NCI-H524 treated with DMSO at 0.1 percent for 48 hours (cell line): ENCODE data around the gene USP24.

Source experiments
- DNase-seq: peaks from one replicate; lab custom pipeline; 2025; lab: John Stamatoyannopoulos, UW

Gene USP24

GRCh38 chr1:55069280-55069679, 145.9 kb downstream of the USP24 start:
- DNase-seq = no peak

GRCh38 chr1:55068638-55069037, 146.5 kb downstream of the USP24 start:
- no peak for DNase-seq

- DNase-seq = no peak
Measured at GRCh38 chr1:55067914-55068313, 147.2 kb downstream of the USP24 start.

- DNase-seq = peak; percentile 31
Measured at GRCh38 chr1:55067022-55067778, 148.0 kb downstream of the USP24 start.

GRCh38 chr1:55065648-55066047, 149.5 kb downstream of the USP24 start:
- peak; percentile 42 for DNase-seq

- DNase-seq = peak; percentile 70
Measured at GRCh38 chr1:55064861-55065263, 150.3 kb downstream of the USP24 start.

GRCh38 chr1:55064071-55064581, 151.0 kb downstream of the USP24 start:
- no peak for DNase-seq

GRCh38 chr1:55063577-55063942, 151.6 kb downstream of the USP24 start:
- no peak for DNase-seq

GRCh38 chr1:55062801-55063576, 152.2 kb downstream of the USP24 start:
- DNase-seq = peak; percentile 52

- no peak for DNase-seq
Measured at GRCh38 chr1:55061706-55062321, 153.3 kb downstream of the USP24 start.

GRCh38 chr1:55061000-55061705, 154.0 kb downstream of the USP24 start:
- no peak for DNase-seq

- no peak for DNase-seq
Measured at GRCh38 chr1:55060133-55060999, 154.8 kb downstream of the USP24 start.

GRCh38 chr1:55059302-55060132, 155.6 kb downstream of the USP24 start:
- DNase-seq = no peak

- DNase-seq = no peak
Measured at GRCh38 chr1:55057956-55058298, 157.2 kb downstream of the USP24 start.

- no peak for DNase-seq
Measured at GRCh38 chr1:55057270-55057955, 157.8 kb downstream of the USP24 start.

- DNase-seq = no peak
Measured at GRCh38 chr1:55056632-55056992, 158.6 kb downstream of the USP24 start.

- no peak for DNase-seq
Measured at GRCh38 chr1:55055951-55056631, 159.1 kb downstream of the USP24 start.

- DNase-seq = no peak
Measured at GRCh38 chr1:55055084-55055882, 159.9 kb downstream of the USP24 start.
